AG09319 (cell line): ENCODE results near the gene AEBP2.

Experiments
- DNase-seq: peaks from one replicate; pipeline ENCODE4 v3.0.0-alpha.2; 2010; ENCODE audit warnings: low read depth; ENCODE audit errors: extremely low read depth
- TF ChIP-seq, protein P1 (sequence below): IDR thresholded peaks from 2 replicates; pipeline ENCODE4 v1.5.1; 2011; ENCODE audit warnings: low read depth, mild to moderate bottlenecking, inconsistent platforms, low read length, moderate library complexity

AEBP2 gene

GRCh38 chr12:19498099-19498498, 58.8 kb downstream of the AEBP2 start:
- DNase-seq: no peak
- TF ChIP-seq, protein P1, sequence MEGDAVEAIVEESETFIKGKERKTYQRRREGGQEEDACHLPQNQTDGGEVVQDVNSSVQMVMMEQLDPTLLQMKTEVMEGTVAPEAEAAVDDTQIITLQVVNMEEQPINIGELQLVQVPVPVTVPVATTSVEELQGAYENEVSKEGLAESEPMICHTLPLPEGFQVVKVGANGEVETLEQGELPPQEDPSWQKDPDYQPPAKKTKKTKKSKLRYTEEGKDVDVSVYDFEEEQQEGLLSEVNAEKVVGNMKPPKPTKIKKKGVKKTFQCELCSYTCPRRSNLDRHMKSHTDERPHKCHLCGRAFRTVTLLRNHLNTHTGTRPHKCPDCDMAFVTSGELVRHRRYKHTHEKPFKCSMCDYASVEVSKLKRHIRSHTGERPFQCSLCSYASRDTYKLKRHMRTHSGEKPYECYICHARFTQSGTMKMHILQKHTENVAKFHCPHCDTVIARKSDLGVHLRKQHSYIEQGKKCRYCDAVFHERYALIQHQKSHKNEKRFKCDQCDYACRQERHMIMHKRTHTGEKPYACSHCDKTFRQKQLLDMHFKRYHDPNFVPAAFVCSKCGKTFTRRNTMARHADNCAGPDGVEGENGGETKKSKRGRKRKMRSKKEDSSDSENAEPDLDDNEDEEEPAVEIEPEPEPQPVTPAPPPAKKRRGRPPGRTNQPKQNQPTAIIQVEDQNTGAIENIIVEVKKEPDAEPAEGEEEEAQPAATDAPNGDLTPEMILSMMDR: no peak

GRCh38 chr12:19499030-19499429, 59.7 kb downstream of the AEBP2 start:
- DNase-seq: no peak
- TF ChIP-seq, protein P1: no peak

GRCh38 chr12:19506497-19506896, 67.2 kb downstream of the AEBP2 start:
- no peak for DNase-seq
- TF ChIP-seq, protein P1: no peak

GRCh38 chr12:19507823-19508222, 68.5 kb downstream of the AEBP2 start:
- peak; percentile 22 for DNase-seq
- TF ChIP-seq, protein P1: peak; percentile 44

DNA sequence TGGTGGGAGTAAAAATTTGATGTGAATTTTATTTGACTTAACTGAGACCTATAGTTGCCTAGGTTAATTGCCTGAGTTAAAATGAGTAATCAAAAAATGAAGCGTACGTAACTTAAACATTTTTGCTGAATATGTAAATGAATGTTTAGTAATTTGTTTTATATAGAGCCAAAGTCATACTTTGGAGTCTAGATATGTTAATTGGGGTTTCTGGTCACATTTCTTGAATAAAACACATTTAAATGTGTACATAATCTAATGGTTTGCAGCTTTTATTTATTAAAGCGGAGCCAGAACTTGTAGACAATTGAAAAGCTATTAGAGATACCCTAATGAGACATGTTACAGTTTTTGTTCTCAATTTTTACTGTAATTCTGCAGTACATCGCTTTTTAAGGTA, 71.2 kb downstream of the AEBP2 start:
- TF ChIP-seq, protein P1: no peak
- no peak for DNase-seq

GRCh38 chr12:19515179-19515578, 75.9 kb downstream of the AEBP2 start:
- DNase-seq: no peak
- TF ChIP-seq, protein P1: no peak

DNA sequence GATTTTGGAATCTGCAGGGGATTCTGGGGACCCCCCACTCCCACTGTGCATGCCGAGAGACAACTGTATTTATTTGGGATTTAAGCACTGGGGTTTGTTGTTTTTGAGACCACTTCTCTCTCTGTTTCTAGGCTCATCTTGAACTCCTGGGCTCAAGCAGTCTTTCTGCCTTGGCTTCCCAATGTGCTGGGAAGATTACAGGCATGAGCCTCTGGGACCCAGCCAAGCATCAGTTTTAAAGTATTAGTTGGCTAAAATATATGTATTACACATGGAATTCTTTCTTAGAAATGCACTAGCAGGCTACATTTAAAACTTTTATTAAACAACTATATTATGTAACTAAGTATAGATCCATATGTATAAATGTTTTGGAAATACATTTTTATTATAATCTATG, 78.3 kb downstream of the AEBP2 start:
- DNase-seq: no peak
- TF ChIP-seq, protein P1: no peak
